Osteocyte (in vitro differentiated cells): ENCODE measurements around the gene DNAJB5. TPM values are rescaled to one million over a fixed set of nuclear protein-coding genes. Genes with fewer than 3 reads are reported as not detected.
"Not testable (repeated sequence)": the region's sequence is repeated elsewhere in the genome, so short reads cannot be mapped to it uniquely, and the experiment has no call there.

Experiments
- DNase-seq: peaks from one replicate; pipeline ENCODE4 v3.0.0; 2021; ENCODE audit warnings: mixed read lengths; ENCODE audit not compliant: unreplicated experiment; ENCODE audit errors: extremely low spot score
- H3K27ac Mint-ChIP-seq: one replicate; pipeline ENCODE4 v1.8.0; 2021; ENCODE audit warnings: mild to moderate bottlenecking, mixed read lengths; ENCODE audit not compliant: unreplicated experiment
- H3K27me3 Mint-ChIP-seq: one replicate; pipeline ENCODE4 v1.8.0; 2021; ENCODE audit warnings: mixed read lengths; ENCODE audit not compliant: unreplicated experiment
- H3K36me3 Mint-ChIP-seq: one replicate; pipeline ENCODE4 v1.8.0; 2021; ENCODE audit warnings: mixed read lengths; ENCODE audit not compliant: unreplicated experiment
- H3K4me1 Mint-ChIP-seq: one replicate; pipeline ENCODE4 v1.8.0; 2021; ENCODE audit warnings: mixed read lengths; ENCODE audit not compliant: unreplicated experiment
- H3K4me3 Mint-ChIP-seq: one replicate; pipeline ENCODE4 v1.8.0; 2021; ENCODE audit warnings: mild to moderate bottlenecking, moderate library complexity, mixed read lengths; ENCODE audit not compliant: unreplicated experiment
- H3K9me3 Mint-ChIP-seq: one replicate; pipeline ENCODE4 v1.8.0; 2021; ENCODE audit warnings: mixed read lengths; ENCODE audit not compliant: unreplicated experiment
- CTCF ChIP-seq: fragments of 200-600 bp; sonication (generic); IDR thresholded peaks from 2 replicates; pipeline ENCODE4 v1.5.0; 2021; ENCODE audit warnings: antibody characterized with exemption, mild to moderate bottlenecking, moderate library complexity
- long read RNA-seq: library from polyadenylated mRNA; unstranded; transcript quantifications from one replicate; pipeline ENCODE4 v2.0.0, GENCODE V29; 2021
- total RNA-seq: library from RNA; stranded (reverse); gene quantifications from 2 replicates; pipeline ENCODE4 v1.2.1, GENCODE V29; 2021

DNAJB5 gene
- 6.8 TPM in 2 replicates for total RNA-seq
- long read RNA-seq: 0 reads

- no peak for TF ChIP-seq CTCF
- DNase-seq: peak; percentile 99
- Mint-ChIP-seq H3K36me3 (no peaks in the 10 kb centered on the region), H3K4me3 (peak within 1 kb of the TSS; percentile 80), H3K4me1 (peaks cover 43% of the 10 kb centered on the region), H3K9me3 (no peaks in the 10 kb centered on the region), H3K27ac (peak within 1 kb of the TSS; percentile 73), H3K27me3 (peaks cover 3% of the 10 kb centered on the region)
Measured at GRCh38 chr9:34989003-34989945, at the start of gene DNAJB5. DNAJB5 (plus strand) TSS chr9:34989745; CDS start chr9:34990631, 886 bp downstream.

DNA sequence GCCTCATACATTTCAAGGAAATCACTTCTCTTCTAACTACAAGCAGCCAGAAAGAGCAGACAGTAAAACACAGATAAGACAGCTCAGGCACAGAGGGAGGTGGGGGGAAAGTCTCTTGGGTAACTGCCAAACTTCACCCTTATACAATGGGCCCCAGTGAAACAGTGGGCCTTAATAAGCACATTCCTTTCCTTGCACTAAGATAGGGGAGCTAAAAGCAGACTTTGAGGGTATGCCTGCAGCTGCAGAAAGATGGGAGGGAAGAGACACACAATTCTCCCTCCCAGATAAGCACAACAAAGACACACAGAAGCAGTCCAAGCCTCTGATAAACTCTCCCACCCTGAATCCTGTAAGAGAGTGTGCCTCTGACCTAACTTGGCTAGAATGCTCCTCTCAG, 49.6 kb upstream of the DNAJB5 start:
- not testable (repeated sequence) for H3K9me3 Mint-ChIP-seq, H3K4me1 Mint-ChIP-seq, H3K4me3 Mint-ChIP-seq, H3K36me3 Mint-ChIP-seq, H3K27ac Mint-ChIP-seq
- peaks cover 34% of the 10 kb centered on the region for H3K27me3 Mint-ChIP-seq
- peak; percentile 8 for DNase-seq

GRCh38 chr9:34948451-34948850, 41.1 kb upstream of the DNAJB5 start:
- no peak for TF ChIP-seq CTCF
- DNase-seq: no peak
- Mint-ChIP-seq H3K27ac (no peak overlapping the region), H3K36me3 (no peaks in the 10 kb centered on the region), H3K4me3 (no peak overlapping the region), H3K27me3 (peaks cover 63% of the 10 kb centered on the region), H3K9me3 (no peaks in the 10 kb centered on the region), H3K4me1 (no peaks in the 10 kb centered on the region)

DNA sequence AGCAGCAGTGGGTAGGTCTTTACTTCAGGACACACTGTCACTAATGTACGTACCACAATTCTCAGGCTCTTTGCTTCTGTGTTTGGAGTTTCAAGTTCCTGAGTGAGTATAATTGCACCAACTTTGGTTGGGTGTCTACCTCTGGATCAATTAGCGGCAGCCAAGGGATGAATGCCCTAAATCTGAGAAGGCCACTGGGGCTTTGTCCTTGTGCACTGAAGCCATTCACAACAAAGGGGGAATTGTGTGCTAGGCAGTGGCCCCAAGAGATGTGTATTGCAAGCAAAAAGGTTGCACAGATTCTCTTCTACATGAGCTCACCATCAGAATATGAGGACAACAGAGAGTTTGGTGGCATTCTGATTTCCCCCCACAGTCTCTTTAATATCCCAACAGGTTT, 35.3 kb upstream of the DNAJB5 start:
- no peak overlapping the region for H3K27ac Mint-ChIP-seq
- H3K9me3 Mint-ChIP-seq: no peaks in the 10 kb centered on the region
- no peak for TF ChIP-seq CTCF
- H3K4me3 Mint-ChIP-seq: no peak overlapping the region
- H3K4me1 Mint-ChIP-seq: no peaks in the 10 kb centered on the region
- DNase-seq: no peak
- H3K27me3 Mint-ChIP-seq: peaks cover 72% of the 10 kb centered on the region
- no peaks in the 10 kb centered on the region for H3K36me3 Mint-ChIP-seq

GRCh38 chr9:34956066-34956465, 33.5 kb upstream of the DNAJB5 start:
- DNase-seq, H3K9me3 Mint-ChIP-seq, H3K27ac Mint-ChIP-seq, H3K4me1 Mint-ChIP-seq, H3K36me3 Mint-ChIP-seq, H3K4me3 Mint-ChIP-seq: not testable (repeated sequence)
- peaks cover 78% of the 10 kb centered on the region for H3K27me3 Mint-ChIP-seq

DNA sequence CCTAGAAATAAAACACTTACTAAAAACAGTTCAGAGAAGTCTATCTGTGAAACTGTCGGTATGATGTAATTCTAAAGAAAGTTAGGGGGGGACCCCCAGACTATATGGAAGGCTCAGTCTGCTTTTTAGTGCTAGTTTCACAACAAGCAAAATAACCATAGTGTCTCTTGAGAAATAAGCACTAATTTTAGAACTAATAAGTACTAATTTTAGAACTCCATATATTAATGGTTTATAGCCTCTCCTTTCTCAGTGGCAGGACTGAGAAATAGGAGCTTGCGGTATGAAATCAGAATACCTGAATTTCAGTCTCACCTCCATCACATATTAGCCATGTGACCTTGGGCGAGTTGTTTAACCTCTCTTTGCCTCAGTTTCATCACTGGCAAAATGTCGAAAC, 32.9 kb upstream of the DNAJB5 start:
- no peaks in the 10 kb centered on the region for H3K9me3 Mint-ChIP-seq
- no peaks in the 10 kb centered on the region for H3K4me1 Mint-ChIP-seq
- H3K36me3 Mint-ChIP-seq: no peaks in the 10 kb centered on the region
- peak overlapping the region; percentile 22 for H3K4me3 Mint-ChIP-seq
- peaks cover 78% of the 10 kb centered on the region for H3K27me3 Mint-ChIP-seq
- no peak for TF ChIP-seq CTCF
- H3K27ac Mint-ChIP-seq: no peak overlapping the region
- DNase-seq: no peak
